Activated CD8-positive, alpha-beta memory T cell treated with anti-CD3 and anti-CD28 coated beads for 36 hours (primary cell): Measurements from ENCODE around the gene FEZ2. TPM values are rescaled to one million over a fixed set of nuclear protein-coding genes. Genes with fewer than 3 reads are reported as not detected.

Source experiments
- CTCF ChIA-PET: fragments of 350-600 bp; sonication (Branson Sonifier 250); formaldehyde crosslinking; loops from one replicate; lab custom pipeline; 2021; ENCODE audit warnings: antibody characterized with exemption; lab: Charles Lee
- POLR2A ChIA-PET: fragments of 350-600 bp; sonication (Branson Sonifier 250); formaldehyde crosslinking; loops from one replicate; lab custom pipeline; 2021; ENCODE audit warnings: antibody characterized with exemption; lab: Charles Lee
- total RNA-seq, 2 experiments: library from RNA; stranded (reverse); gene quantifications; one replicate each; pipeline ENCODE4 v1.2.3, GENCODE V29; 2021

Gene FEZ2
- total RNA-seq, 2 experiments from 2014 or later: 7.7 to 8.4 TPM

GRCh38 chr2:36566887-36567286 is 31.1 kb downstream of the FEZ2 start:
- CTCF ChIA-PET: no interaction called here
- POLR2A ChIA-PET: no interaction called here

- ChIA-PET CTCF (no interaction called here), POLR2A (no interaction called here)
These were observed 32.3 kb downstream of the FEZ2 start for GRCh38 chr2:36565712-36566111.

DNA sequence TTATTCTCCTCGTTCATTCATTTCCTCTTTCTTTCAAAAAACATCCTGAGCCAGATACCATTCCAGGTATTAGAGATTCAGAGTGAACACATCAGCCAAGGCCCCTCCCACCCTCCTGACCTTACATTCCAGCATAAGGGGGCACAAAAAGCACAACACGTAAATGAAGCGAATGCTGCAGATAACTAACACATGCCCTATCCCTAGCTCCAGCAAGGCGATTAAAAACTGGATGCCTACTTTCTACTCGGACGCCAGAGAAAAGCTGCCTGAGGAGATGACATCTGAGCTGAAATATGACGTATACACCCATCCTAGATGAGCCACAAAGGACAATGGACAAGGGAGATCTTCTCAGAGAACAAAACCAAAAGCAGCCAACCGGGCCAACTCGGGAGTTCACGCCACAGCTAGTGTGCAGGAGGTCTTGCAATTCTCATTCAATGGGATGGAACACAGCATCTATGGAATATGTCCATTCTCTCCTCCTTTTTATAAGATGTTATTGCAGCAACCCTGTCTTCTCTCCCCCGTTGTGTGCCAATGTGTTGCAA is 33.5 kb downstream of the FEZ2 start:
- POLR2A ChIA-PET: no interaction called here
- CTCF ChIA-PET: no interaction called here

DNA sequence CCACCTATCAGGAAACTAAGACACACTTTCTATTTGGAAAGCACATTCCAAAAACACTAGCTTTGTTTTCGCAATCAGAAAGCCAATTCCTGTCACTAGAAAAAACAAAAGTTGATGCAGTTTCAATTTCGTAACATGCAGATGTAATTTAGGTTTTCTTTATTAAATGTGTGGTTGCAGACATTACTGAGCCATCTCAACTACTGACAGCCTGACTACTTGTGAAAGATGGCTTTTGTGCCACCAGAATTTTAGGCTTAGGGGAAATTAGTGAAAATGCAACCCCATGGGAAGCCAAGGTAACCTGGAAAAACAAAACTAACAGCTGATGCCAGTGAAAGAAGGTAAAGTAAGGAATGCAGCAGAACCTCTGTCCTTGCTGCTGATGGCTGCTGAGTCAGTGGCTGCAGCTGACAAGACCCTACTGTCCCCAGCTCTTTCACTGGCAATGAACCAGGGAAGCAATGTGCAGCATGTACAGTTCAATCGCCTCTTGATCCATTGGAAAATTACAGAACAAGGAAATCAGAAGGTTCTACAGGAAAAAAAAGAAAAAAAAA is 34.9 kb downstream of the FEZ2 start:
- ChIA-PET CTCF (no interaction called here), POLR2A (no interaction called here)

DNA sequence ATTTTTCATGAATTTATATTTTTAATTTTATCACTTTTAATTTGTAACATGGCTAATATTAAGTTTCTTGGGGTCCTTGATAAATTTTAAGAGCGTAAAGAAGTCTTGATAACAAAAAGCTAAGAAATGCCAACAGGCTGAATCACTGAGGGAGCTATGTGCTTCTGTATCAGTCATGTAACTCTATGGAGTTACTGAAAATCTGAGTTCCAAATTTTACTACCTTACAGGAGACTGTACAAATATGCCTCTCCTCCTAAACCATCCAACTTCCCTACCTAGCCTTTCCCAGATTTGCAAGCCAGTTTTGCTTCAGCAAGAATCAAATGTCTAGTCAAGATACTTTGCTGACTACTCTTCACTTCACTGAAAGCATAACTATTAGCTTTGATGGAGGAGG is 35.7 kb downstream of the FEZ2 start:
- CTCF ChIA-PET: no interaction called here
- POLR2A ChIA-PET: no interaction called here

DNA sequence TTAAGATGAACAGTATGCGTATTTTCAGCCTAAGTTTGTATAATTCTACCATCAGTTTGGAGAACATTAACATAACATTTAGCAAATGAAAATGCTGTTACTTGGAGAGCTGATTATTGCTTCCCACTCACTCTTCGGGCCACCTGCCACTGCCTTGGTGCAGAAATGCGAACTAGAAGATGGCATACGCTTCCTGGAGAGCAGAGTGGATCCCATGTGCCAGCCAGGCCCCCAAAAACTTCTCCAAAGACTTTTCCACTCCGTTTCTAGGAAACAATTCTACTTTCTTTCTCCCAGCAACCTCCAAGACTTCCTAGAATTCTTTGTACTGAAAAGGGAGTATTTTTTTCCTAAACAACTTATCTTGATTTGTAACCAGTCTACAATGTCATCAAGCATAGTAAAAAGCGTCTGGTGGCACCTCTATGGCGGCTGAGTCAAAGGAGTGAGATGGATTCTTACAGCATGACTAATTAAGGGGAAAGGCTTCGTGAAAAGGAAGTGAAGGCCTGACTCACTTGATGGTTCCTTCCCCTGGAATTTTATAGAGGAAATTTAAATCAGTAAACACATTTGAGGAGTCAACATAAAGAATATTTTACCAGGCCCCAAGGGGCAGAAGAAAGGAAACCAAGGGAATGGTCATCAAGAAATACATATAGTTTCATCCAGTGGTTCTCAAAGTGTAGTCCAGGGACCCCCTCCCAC is 36.6 kb downstream of the FEZ2 start:
- ChIA-PET CTCF (no interaction called here), POLR2A (no interaction called here)

GRCh38 chr2:36560726-36561125 is 37.2 kb downstream of the FEZ2 start:
- POLR2A ChIA-PET: no interaction called here
- CTCF ChIA-PET: no interaction called here

DNA sequence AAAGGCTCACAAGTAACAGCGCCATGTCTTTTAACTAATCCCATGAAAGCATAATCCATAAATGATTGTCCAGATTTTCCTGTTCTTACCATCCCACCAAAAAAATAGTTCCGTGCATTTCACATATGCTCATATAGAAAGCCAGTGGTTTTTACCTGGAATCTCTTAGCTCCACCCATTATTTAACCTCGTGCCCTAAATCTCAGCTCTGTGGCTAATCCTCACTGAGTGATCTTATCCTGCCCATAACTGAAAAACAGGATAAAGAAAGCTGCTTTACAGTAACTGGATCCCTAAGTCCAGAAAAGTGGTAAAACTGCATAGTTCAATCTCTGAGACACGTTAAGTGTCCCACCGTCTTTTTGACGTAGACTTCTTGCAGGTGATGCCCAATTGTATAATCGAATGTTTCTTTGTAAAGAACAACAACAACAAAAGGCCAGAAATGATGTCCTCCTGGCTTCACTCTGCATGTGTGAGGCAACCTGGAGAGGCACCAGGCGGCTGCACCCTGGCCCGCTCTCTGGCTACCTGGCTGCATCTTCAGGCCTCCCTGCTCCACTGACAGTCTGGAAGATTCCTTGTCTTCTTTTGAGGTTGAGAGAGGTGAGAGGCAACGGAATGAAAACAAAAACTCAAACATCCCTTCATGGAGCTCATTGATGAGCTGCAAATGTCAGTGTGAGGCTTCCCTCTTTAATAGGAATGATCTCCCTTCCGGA is 38.6 kb downstream of the FEZ2 start:
- ChIA-PET CTCF (no interaction called here), POLR2A (no interaction called here)

DNA sequence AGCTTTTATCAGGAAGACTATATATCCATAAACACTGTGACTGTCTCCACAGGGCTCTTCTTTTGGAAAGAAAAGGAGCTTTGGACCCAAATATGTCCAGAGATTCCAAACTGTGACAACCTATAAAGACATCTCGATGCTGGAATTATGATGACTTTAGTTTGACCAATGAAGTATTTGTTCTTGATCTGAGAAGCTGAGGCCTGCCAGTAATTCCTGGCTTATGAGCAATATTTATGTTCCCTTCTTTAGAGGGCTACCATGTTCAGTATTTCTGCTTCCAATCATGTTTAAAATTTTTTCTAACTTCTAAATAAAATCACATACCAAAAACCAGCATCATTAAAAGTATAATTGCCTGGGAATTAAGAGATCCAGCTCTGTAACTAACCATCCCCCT is 41.1 kb downstream of the FEZ2 start:
- POLR2A ChIA-PET: no interaction called here
- CTCF ChIA-PET: no interaction called here

DNA sequence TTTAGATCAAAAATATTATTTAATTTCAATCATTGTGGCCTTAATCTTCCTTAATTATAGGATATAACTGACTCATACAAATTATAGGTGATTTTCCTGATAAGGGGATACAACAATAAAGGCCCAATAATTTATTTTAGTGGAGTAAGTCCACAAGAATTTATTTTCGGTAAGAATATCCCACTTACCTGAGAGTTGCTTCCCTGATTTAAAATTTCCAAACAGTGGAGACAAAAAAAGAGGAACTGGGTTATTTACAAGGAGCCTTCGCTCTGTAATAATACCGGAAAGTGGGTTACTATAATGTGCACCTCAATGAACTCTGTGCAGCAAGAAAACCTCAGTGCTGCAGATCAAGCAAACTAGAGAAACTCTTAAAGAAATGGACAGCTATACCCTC is 42.2 kb downstream of the FEZ2 start:
- ChIA-PET CTCF (no interaction called here), POLR2A (no interaction called here)

GRCh38 chr2:36554531-36554930 is 43.4 kb downstream of the FEZ2 start:
- CTCF ChIA-PET: no interaction called here
- POLR2A ChIA-PET: no interaction called here

- CTCF ChIA-PET: no interaction called here
- POLR2A ChIA-PET: no interaction called here
These were observed 44.3 kb downstream of the FEZ2 start for GRCh38 chr2:36553683-36554082.

GRCh38 chr2:36550006-36550405 is 48.0 kb downstream of the FEZ2 start:
- ChIA-PET POLR2A (no interaction called here), CTCF (no interaction called here)

GRCh38 chr2:36549165-36549574 is 48.8 kb downstream of the FEZ2 start:
- POLR2A ChIA-PET: no interaction called here

GRCh38 chr2:36547906-36548305 is 50.1 kb downstream of the FEZ2 start:
- ChIA-PET CTCF (no interaction called here), POLR2A (no interaction called here)

More at GRCh38 chr2:36549165-36549574, 48.8 kb downstream of the FEZ2 start:
- CTCF ChIA-PET: no interaction called here

GRCh38 chr2:36545871-36546416 is 52.0 kb downstream of the FEZ2 start:
- POLR2A ChIA-PET: no interaction called here
- CTCF ChIA-PET: no interaction called here

- ChIA-PET POLR2A (no interaction called here), CTCF (no interaction called here)
These were observed 53.2 kb downstream of the FEZ2 start for GRCh38 chr2:36544638-36545338.

- CTCF ChIA-PET: no interaction called here
- POLR2A ChIA-PET: no interaction called here
These were observed 55.9 kb downstream of the FEZ2 start for GRCh38 chr2:36541891-36542595.
